H1 (cell line): Measurements from ENCODE around the gene NAE1. TPM values are rescaled to one million over a fixed set of nuclear protein-coding genes. Genes with fewer than 3 reads are reported as not detected.

Source experiments
- BACH1 ChIP-seq: IDR thresholded peaks from 2 replicates; pipeline ENCODE4 v1.6.1; 2012; ENCODE audit warnings: low read length, improper control_type of control experiment
- HDAC6 ChIP-seq: IDR thresholded peaks from one replicate; pipeline ENCODE4 v1.7.1; 2012; ENCODE audit warnings: low read depth, mild to moderate bottlenecking, inconsistent platforms, low read length, moderate library complexity
- RNF2 ChIP-seq: fragments of 200-900, 300-1000 bp; sonication (generic); IDR thresholded peaks from 2 replicates; pipeline ENCODE4 v1.7.1; 2016; ENCODE audit warnings: borderline replicate concordance, low read depth, mild to moderate bottlenecking, antibody characterized with exemption, low read length; ENCODE audit not compliant: poor library complexity, severe bottlenecking; ENCODE audit errors: missing control alignments
- TAF1 ChIP-seq: IDR thresholded peaks from 2 replicates; pipeline ENCODE4 v1.6.1; 2011; ENCODE audit warnings: mild to moderate bottlenecking, low read depth, low read length
- polyA plus RNA-seq, 7 experiments: library from polyadenylated mRNA; depleted of rRNA in 3 of 7; stranded (reverse) in 5 of 7; unstranded in 2 of 7; fragments of >200 nt in 5 of 7; fragments of 200-250 nt in 2 of 7; gene quantifications; 1 replicate in 5 of 7; 2 replicates in 1 of 7; 4 replicates in 1 of 7; pipeline versions ENCODE4 v1.2.1 to v1.2.3, GENCODE V29; 2011 to 2013; ENCODE audit warnings: missing spikeins in 2 of 7, mixed read lengths in 2 of 7
- total RNA-seq: library from RNA; stranded (reverse); fragmentation: NEBNext Ultra II Directional; extraction: Animal tissue kit (Norgen Biotek cat#: 25700); gene quantifications from 2 replicates; pipeline ENCODE4 v1.2.1, GENCODE V29; 2021

The NAE1 gene
- total and polyA plus RNA-seq, 2 of the 8 experiments (the other 6 are each of a cell fraction or from before 2014, with no cell fraction given), result 66.6 to 155 TPM

GRCh38 chr16:66843191-66843590 is 12.4 kb upstream of the NAE1 start (continued):
- TF ChIP-seq RNF2 (no peak), TAF1 (no peak), BACH1 (no peak), HDAC6 (no peak)
